Endothelial cell (in vitro differentiated cells): Measurements from ENCODE around the gene HPCAL4. TPM values are rescaled to one million over a fixed set of nuclear protein-coding genes. Genes with fewer than 3 reads are reported as not detected.

Experiments
- DNase-seq: peaks from one replicate; pipeline ENCODE4 v3.0.0; 2021; ENCODE audit warnings: low spot score
- H3K27ac Mint-ChIP-seq: one replicate; pipeline ENCODE4 v1.8.0; 2021; ENCODE audit warnings: mixed read lengths, inconsistent platforms; ENCODE audit not compliant: unreplicated experiment
- H3K27me3 Mint-ChIP-seq: one replicate; pipeline ENCODE4 v1.8.0; 2021; ENCODE audit warnings: mild to moderate bottlenecking, moderate library complexity, mixed read lengths, inconsistent platforms; ENCODE audit not compliant: unreplicated experiment
- H3K36me3 Mint-ChIP-seq: one replicate; pipeline ENCODE4 v1.8.0; 2021; ENCODE audit warnings: mild to moderate bottlenecking, low read depth, mixed read lengths, inconsistent platforms; ENCODE audit not compliant: unreplicated experiment
- H3K4me1 Mint-ChIP-seq: one replicate; pipeline ENCODE4 v1.8.0; 2021; ENCODE audit warnings: mild to moderate bottlenecking, mixed read lengths, inconsistent platforms; ENCODE audit not compliant: unreplicated experiment
- H3K4me3 Mint-ChIP-seq: one replicate; pipeline ENCODE4 v1.8.0; 2021; ENCODE audit warnings: mild to moderate bottlenecking, mixed read lengths, inconsistent platforms; ENCODE audit not compliant: unreplicated experiment
- H3K9me3 Mint-ChIP-seq: one replicate; pipeline ENCODE4 v1.8.0; 2021; ENCODE audit warnings: mixed read lengths, inconsistent platforms; ENCODE audit not compliant: unreplicated experiment
- CTCF ChIP-seq: fragments of 200-600 bp; sonication (generic); IDR thresholded peaks from one replicate; pipeline ENCODE4 v1.5.0; 2021; ENCODE audit warnings: antibody characterized with exemption; ENCODE audit not compliant: unreplicated experiment
- total RNA-seq: library from RNA; stranded (reverse); fragmentation: NEBNext Ultra II Directional; extraction: Animal tissue kit (Norgen Biotek cat#: 25700); gene quantifications from one replicate; pipeline ENCODE4 v1.2.1, GENCODE V29; 2021; ENCODE audit not compliant: unreplicated experiment

Gene HPCAL4
- total RNA-seq, 1 donor from 2014 or later = not detected

GRCh38 chr1:39639305-39640130 is 51.7 kb downstream of the HPCAL4 start, which contains the start of gene HEYL:
Gene HEYL (minus strand): TSS chr1:39639643. CDS start chr1:39639625, 18 bp downstream.
- TF ChIP-seq CTCF = no peak
- Mint-ChIP-seq H3K36me3 (no peaks in the 10 kb centered on the region), H3K27me3 (peaks cover 14% of the 10 kb centered on the region), H3K27ac (no peak within 1 kb of the TSS), H3K4me1 (peaks cover 10% of the 10 kb centered on the region), H3K9me3 (no peaks in the 10 kb centered on the region), H3K4me3 (peak within 1 kb of the TSS; percentile 73)
- peak; percentile 77 for DNase-seq

GRCh38 chr1:39638965-39639304 is 52.3 kb downstream of the HPCAL4 start:
- H3K9me3 Mint-ChIP-seq = no peaks in the 10 kb centered on the region
- H3K27me3 Mint-ChIP-seq = peaks cover 13% of the 10 kb centered on the region
- no peak overlapping the region for H3K27ac Mint-ChIP-seq

GRCh38 chr1:39637361-39637760 is 53.9 kb downstream of the HPCAL4 start:
- H3K4me1 Mint-ChIP-seq = peaks cover 6% of the 10 kb centered on the region
- H3K36me3 Mint-ChIP-seq = peaks cover 3% of the 10 kb centered on the region
- no peak overlapping the region for H3K4me3 Mint-ChIP-seq
- no peak for TF ChIP-seq CTCF
- H3K9me3 Mint-ChIP-seq = no peaks in the 10 kb centered on the region
- DNase-seq = no peak
- peaks cover 16% of the 10 kb centered on the region for H3K27me3 Mint-ChIP-seq
- no peak overlapping the region for H3K27ac Mint-ChIP-seq

More at GRCh38 chr1:39638965-39639304, 52.3 kb downstream of the HPCAL4 start:
- H3K4me3 Mint-ChIP-seq = no peak overlapping the region
- no peak for TF ChIP-seq CTCF
- DNase-seq = no peak
- peaks cover 6% of the 10 kb centered on the region for H3K4me1 Mint-ChIP-seq
- peaks cover under 1% of the 10 kb centered on the region for H3K36me3 Mint-ChIP-seq

GRCh38 chr1:39635871-39636210 is 55.4 kb downstream of the HPCAL4 start:
- DNase-seq = no peak
- peaks cover 6% of the 10 kb centered on the region for H3K4me1 Mint-ChIP-seq
- no peak overlapping the region for H3K27ac Mint-ChIP-seq
- H3K4me3 Mint-ChIP-seq = no peak overlapping the region
- no peaks in the 10 kb centered on the region for H3K9me3 Mint-ChIP-seq
- peaks cover 3% of the 10 kb centered on the region for H3K36me3 Mint-ChIP-seq
- TF ChIP-seq CTCF = no peak
- H3K27me3 Mint-ChIP-seq = peaks cover 15% of the 10 kb centered on the region

- no peak for DNase-seq
- Mint-ChIP-seq H3K4me3 (no peak overlapping the region), H3K36me3 (peaks cover 3% of the 10 kb centered on the region), H3K9me3 (no peaks in the 10 kb centered on the region), H3K27ac (no peak overlapping the region), H3K27me3 (peaks cover 15% of the 10 kb centered on the region), H3K4me1 (peaks cover 6% of the 10 kb centered on the region)
- no peak for TF ChIP-seq CTCF
Observed at GRCh38 chr1:39635205-39635870, 55.9 kb downstream of the HPCAL4 start.
